ENCODE results near the gene HSF5. TPM values are rescaled to one million over a fixed set of nuclear protein-coding genes. Genes with fewer than 3 reads are reported as not detected.

Gene HSF5
- total and polyA plus RNA-seq, 2 of the 13 experiments (the other 11 are each of a cell fraction or from before 2014, with no cell fraction given) = not detected

GRCh38 chr17:58516644-58517377, 28.6 kb upstream of the HSF5 start (continued):
- TF ChIP-seq ZNF350 (CRISPR knock-in tag; IDR thresholded peaks at IDR 0.05; ENCODE audit: borderline replicate concordance, low read depth) (no peak; the same call in 1 of the 2 replicates), IRF2 (CRISPR knock-in tag; IDR thresholded peaks at IDR 0.05) (peak; percentile 50; the same call in 1 of the 2 replicates), FOXK1 (CRISPR knock-in tag; IDR thresholded peaks at IDR 0.05; ENCODE audit: borderline replicate concordance, low read depth) (peak; percentile 66; the same call in 1 of the 2 replicates), SNAPC4 (CRISPR knock-in tag; IDR thresholded peaks at IDR 0.05) (no peak), ZNF136 (CRISPR knock-in tag; IDR thresholded peaks at IDR 0.05; ENCODE audit: low read depth) (no peak), MAF1 (CRISPR knock-in tag; IDR thresholded peaks at IDR 0.05; ENCODE audit: borderline replicate concordance) (no peak), BHLHE40 (IDR thresholded peaks at IDR 0.05; ENCODE audit: low read length) (0 out of 2 replicates have a peak, but pooled peaks have one; percentile 16), SCMH1 (CRISPR knock-in tag; IDR thresholded peaks at IDR 0.05; ENCODE audit: borderline replicate concordance) (no peak), SKI (IDR thresholded peaks at IDR 0.05; ENCODE audit: partially characterized antibody) (no peak), RELA (CRISPR knock-in tag; IDR thresholded peaks at IDR 0.05) (no peak), PBX2 (CRISPR knock-in tag; IDR thresholded peaks at IDR 0.05) (no peak; the same call in 1 of the 2 replicates), SAFB2 (CRISPR knock-in tag; IDR thresholded peaks at IDR 0.05; ENCODE audit: borderline replicate concordance, low read depth) (no peak; the same call in 1 of the 2 replicates), DMTF1 (CRISPR knock-in tag; IDR thresholded peaks at IDR 0.05) (no peak), ZNF567 (CRISPR knock-in tag; IDR thresholded peaks at IDR 0.05; ENCODE audit: borderline replicate concordance) (no peak), ARHGAP35 (CRISPR knock-in tag; IDR thresholded peaks at IDR 0.05; ENCODE audit: borderline replicate concordance) (no peak; the same call in 1 of the 2 replicates), ZNF343 (CRISPR knock-in tag; IDR thresholded peaks at IDR 0.05) (no peak), RXRA (CRISPR knock-in tag; IDR thresholded peaks at IDR 0.05) (0 out of 2 replicates have a peak, but pooled peaks have one; percentile 54), NFATC3 (CRISPR knock-in tag; IDR thresholded peaks at IDR 0.05) (no peak), MBNL3 (CRISPR knock-in tag; conservative IDR thresholded peaks at IDR 0.05) (no peak), BATF2 (CRISPR knock-in tag; IDR thresholded peaks at IDR 0.05) (no peak)

Measured in HepG2 (cell line).